T-helper 2 cell (primary cell): ENCODE data around the gene NHLRC4.

Source experiments
- DNase-seq, 5 experiments: peaks; one replicate each; pipeline versions ENCODE4 v3.0.0 to v3.0.0-alpha.2; 2012 to 2022

The NHLRC4 gene

GRCh38 chr16:600781-601180, 34.0 kb downstream of the NHLRC4 start:
- DNase-seq: no peak

DNA sequence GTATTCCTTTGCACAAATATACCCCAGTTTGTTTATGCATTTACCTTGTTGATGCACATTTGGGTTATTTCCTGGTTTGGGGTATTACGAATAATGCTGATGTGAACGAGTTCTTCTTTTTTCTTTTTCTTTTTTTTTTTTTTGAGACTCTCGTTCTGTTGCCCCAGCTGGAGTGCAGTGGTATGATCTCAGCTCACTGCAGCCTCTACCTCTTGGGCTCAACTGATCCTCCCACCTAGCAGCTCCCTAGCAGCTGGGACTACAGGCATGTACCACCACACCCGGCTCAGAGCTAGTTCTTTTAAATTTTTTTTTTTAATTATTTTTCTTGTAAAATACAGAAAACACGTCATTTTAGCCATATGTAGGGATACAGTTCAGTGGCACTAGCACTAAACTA, 37.1 kb downstream of the NHLRC4 start:
- DNase-seq: no peak

DNA sequence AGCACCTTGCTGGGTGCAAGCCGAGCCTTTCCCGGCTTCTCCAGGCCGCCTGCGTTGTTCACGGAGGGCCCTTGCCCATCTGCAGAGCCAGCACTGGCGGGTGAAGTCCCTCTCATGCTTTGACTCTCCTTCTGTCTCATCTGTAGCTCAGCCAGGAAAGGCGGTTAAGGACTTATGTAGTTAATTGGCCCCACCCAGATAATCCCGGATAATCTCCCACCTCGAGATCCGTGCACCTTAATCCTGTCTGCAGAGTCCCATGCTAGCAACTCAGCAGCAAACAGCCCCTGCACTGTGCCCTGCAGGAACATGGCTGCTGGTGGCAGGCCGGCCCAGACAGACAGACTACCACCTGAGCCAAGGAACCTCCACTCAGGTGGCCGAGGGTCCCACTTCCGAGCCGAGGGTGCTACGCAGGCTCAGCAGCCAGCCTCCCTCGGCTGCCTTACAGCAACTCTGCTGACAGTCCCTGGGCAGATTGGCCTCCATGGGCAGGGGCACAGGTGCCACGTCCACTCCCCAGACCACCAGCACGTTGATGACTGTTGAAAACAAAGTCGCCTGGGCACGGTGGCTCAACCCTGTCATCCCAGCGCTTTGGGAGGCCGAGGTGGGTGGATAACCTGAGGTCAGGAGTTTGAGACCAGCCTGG, 40.0 kb downstream of the NHLRC4 start:
- DNase-seq: no peak

GRCh38 chr16:608019-608418, 41.2 kb downstream of the NHLRC4 start:
- no peak for DNase-seq

DNA sequence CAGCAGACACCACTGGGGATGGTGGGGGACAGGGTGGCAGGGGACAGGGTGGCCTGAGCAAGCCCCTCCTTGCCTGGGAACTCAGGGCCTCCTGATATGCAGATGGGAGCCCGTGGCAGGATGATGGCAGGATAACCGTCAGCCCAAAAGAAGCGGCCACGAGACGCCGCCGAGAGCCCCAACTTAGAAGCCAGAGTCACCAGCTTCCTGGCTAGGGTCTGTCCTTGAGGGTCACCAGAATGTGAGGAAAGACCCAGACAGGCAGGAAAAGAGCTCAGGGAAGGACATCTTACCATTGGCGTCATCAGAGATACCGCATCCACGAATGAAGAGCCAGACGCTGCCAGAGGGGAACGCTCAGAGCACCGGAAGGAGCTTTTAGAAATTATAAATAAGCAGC, 42.5 kb downstream of the NHLRC4 start:
- DNase-seq: no peak

GRCh38 chr16:609984-610383, 43.2 kb downstream of the NHLRC4 start:
- no peak for DNase-seq

DNA sequence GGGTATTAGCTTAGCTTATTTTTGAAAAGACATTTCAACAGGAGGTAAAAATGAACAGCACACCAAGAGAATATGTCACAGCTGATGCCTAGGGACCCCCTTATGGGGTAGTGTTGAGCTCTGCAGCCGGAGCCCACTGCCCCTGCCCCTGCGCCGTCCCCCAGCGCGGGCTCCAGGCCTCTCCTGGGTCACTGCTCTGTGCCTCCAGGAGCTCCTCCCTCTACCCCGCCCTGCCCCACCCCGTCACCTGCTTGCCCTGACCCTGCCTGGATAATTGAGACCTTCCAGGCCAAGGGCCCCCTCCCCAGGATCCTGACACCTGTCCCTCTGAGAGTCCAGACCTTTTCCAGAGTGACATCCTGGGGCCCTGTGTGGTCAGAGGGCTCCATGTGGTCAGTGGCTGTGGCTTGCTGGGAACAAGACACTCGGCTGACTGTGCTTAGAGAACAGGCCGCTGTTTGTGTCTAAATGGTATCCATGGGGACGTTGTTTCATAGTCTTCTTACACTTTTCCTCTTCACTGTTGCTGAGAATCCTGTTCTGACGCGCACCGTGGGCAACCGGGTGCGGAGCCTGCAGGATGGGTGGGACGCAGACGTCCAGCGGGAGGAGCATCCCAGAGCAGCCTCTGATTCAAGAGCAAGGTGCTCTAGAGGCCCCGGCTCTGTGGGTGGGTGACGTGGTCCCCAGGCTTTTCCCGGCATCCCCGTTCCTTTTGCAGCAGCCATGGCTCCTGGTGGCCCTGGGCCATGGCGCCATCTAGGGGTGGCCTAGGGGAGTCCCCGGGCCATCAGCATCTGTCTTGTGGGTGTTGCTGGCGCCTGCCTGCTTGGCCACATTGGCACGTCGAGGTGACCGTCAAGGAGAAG, 43.9 kb downstream of the NHLRC4 start:
- peak in 4 of 5 experiments; percentile 23 to 45 (median 38) for DNase-seq

DNA sequence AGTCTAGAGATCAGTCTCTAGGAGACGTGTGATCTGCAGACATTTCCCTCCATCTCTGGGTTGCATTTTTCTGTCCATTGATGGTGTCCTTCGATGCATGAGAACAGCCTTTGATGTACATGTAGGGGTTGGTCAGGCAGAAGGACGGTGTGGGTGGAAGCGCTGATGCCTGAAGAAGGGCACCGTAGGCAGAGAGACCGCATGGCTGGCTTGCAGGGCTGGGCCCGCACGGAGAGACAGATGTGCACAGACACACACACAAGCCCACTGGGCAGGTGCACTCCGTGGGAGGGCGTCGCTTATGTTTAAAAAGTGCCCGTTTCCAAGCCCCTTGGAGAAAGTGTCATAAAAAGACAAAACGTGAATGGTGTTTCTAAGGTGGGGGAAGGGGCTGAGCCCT, 48.3 kb downstream of the NHLRC4 start:
- no peak for DNase-seq

DNA sequence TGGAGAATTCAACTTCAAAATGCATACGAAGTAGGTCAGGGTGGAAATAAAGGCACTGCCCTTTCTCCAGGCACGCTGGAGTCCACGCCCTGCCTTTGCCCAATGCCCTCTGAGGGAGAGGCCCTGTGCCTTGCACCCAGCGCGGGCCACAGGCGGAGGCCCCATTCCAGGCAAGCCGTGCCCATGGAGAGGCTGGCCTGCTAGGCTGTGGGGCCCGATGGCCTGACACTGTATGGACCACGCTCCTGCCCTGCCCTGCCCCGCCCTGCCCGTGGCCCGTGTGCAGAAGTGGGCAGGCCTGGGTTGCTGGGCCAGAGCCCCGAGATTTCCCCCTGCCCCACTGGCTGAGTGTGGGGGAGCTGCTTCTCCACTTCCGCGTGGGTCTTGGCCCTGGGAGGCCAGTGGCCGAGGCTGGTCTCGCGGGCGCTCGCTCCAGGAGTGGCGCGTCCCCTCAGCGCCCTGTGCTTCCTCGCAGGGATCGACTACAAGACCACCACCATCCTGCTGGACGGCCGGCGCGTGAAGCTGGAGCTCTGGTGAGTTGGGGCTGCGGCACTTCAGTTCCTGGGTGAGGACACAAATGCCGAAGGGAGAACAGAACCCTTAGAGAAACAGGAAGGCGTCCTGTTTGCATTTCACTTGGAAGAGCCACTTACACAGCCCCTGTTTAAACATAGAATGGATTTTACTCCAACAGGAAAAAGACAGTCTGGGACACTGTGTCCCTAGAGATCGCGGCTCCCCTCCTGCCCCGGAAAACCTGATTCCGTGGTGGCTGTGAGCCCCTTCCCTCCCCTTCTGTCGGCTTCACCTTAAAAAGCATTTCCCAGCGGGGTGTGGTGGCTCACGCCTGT, 50.2 kb downstream of the NHLRC4 start:
- DNase-seq: no peak

GRCh38 chr16:617855-618254, 51.0 kb downstream of the NHLRC4 start:
- DNase-seq: no peak
